Neuronal stem cell (in vitro differentiated cells): ENCODE data around the gene TTC32.

Source experiments
- DNase-seq: peaks from one replicate; pipeline ENCODE4 v3.0.0-alpha.2; 2013; ENCODE audit warnings: low spot score
- H2AFZ ChIP-seq: one replicate; pipeline ENCODE4 v1.6.1; 2013; ENCODE audit warnings: mild to moderate bottlenecking, low read length, inconsistent platforms
- H2AK5ac ChIP-seq: 2 replicates; pipeline ENCODE4 v1.6.1; 2013; ENCODE audit warnings: low read depth, mild to moderate bottlenecking, inconsistent platforms, low read length, moderate library complexity, mixed read lengths
- H2BK120ac ChIP-seq: 2 replicates; pipeline ENCODE4 v1.6.1; 2013; ENCODE audit warnings: low read depth, mild to moderate bottlenecking, inconsistent platforms, low read length, moderate library complexity, mixed read lengths
- H2BK12ac ChIP-seq: one replicate; pipeline ENCODE4 v1.6.1; 2013; ENCODE audit warnings: low read length, inconsistent platforms
- H2BK15ac ChIP-seq: 2 replicates; pipeline ENCODE4 v1.6.1; 2013; ENCODE audit warnings: mild to moderate bottlenecking, low read length, inconsistent platforms, mixed read lengths
- H2BK5ac ChIP-seq: one replicate; pipeline ENCODE4 v1.6.1; 2013; ENCODE audit warnings: inconsistent platforms, mild to moderate bottlenecking, low read length, moderate library complexity
- H3K14ac ChIP-seq: one replicate; pipeline ENCODE4 v1.6.1; 2013; ENCODE audit warnings: low read length, inconsistent platforms
- H3K18ac ChIP-seq: 2 replicates; pipeline ENCODE4 v1.6.1; 2013; ENCODE audit warnings: low read length, inconsistent platforms
- H3K23ac ChIP-seq: 2 replicates; pipeline ENCODE4 v1.6.1; 2013; ENCODE audit warnings: low read depth, mild to moderate bottlenecking, mixed read lengths, low read length, inconsistent platforms; ENCODE audit not compliant: poor library complexity
- H3K27ac ChIP-seq: replicated peaks from 3 replicates; pipeline ENCODE4 v1.5.1; 2013; ENCODE audit warnings: low read length, inconsistent platforms
- H3K27me3 ChIP-seq, 3 experiments: 2 replicates each; pipeline ENCODE4 v1.6.1; 2013; ENCODE audit warnings: low read length in 3 of 3, mild to moderate bottlenecking in 2 of 3, inconsistent platforms in 1 of 3, low read depth in 1 of 3, mixed read lengths in 1 of 3, moderate library complexity in 1 of 3; ENCODE audit not compliant: control insufficient read depth in 3 of 3, insufficient read depth in 3 of 3
- H3K36me3 ChIP-seq, 2 donors: replicated peaks in 1 of 2; 2 replicates each; pipeline ENCODE4 v1.6.1; 2013; ENCODE audit warnings: low read length in 2 of 2; ENCODE audit not compliant: control insufficient read depth in 2 of 2, insufficient read depth in 2 of 2
- H3K4ac ChIP-seq: 2 replicates; pipeline ENCODE4 v1.6.1; 2013; ENCODE audit warnings: inconsistent platforms, mild to moderate bottlenecking, low read length, moderate library complexity
- H3K4me1 ChIP-seq, 2 donors: 1 replicate in 1 of 2; 2 replicates in 1 of 2; pipeline ENCODE4 v1.6.1; 2013; ENCODE audit warnings: low read length in 2 of 2, low read depth in 1 of 2; ENCODE audit not compliant: control insufficient read depth in 2 of 2, insufficient read depth in 1 of 2
- H3K4me2 ChIP-seq: one replicate; pipeline ENCODE4 v1.6.1; 2013; ENCODE audit warnings: mild to moderate bottlenecking, low read length, inconsistent platforms; ENCODE audit not compliant: insufficient read depth, poor library complexity, severe bottlenecking
- H3K4me3 ChIP-seq, 2 donors: 2 replicates each; pipeline ENCODE4 v1.5.1; 2013; ENCODE audit warnings: low read length in 2 of 2, mild to moderate bottlenecking in 2 of 2, inconsistent platforms in 1 of 2, moderate library complexity in 1 of 2
- H3K79me1 ChIP-seq: one replicate; pipeline ENCODE4 v1.6.1; 2013; ENCODE audit warnings: low read depth, mild to moderate bottlenecking, inconsistent platforms, low read length, moderate library complexity
- H3K9ac ChIP-seq: one replicate; pipeline ENCODE4 v1.6.1; 2013; ENCODE audit warnings: mild to moderate bottlenecking, low read depth, low read length, inconsistent platforms; ENCODE audit not compliant: poor library complexity
- H3K9me3 ChIP-seq, 2 donors: replicated peaks in 1 of 2; 2 replicates each; pipeline versions ENCODE3 to v1.6.1; 2013; ENCODE audit warnings: low read length in 2 of 2, mild to moderate bottlenecking in 2 of 2, inconsistent platforms in 1 of 2, low read depth in 1 of 2, mixed read lengths in 1 of 2, moderate library complexity in 1 of 2; ENCODE audit not compliant: control insufficient read depth in 2 of 2, insufficient read depth in 1 of 2
- H4K8ac ChIP-seq: one replicate; pipeline ENCODE4 v1.6.1; 2013; ENCODE audit warnings: low read depth, mild to moderate bottlenecking, inconsistent platforms, low read length, moderate library complexity
- H4K91ac ChIP-seq: one replicate; pipeline ENCODE4 v1.6.1; 2013; ENCODE audit warnings: low read length, low read depth, mild to moderate bottlenecking, inconsistent platforms; ENCODE audit not compliant: poor library complexity
- WGBS, 2 donors: extraction: QIAGEN DNeasy Blood & Tissue Kit; methylation state at CpG; one replicate each; pipeline ENCODE4 v1.1.7; 2013; ENCODE audit warnings: missing lambda C conversion rate in 2 of 2, mixed read lengths in 1 of 2; ENCODE audit not compliant: insufficient read length in 2 of 2, insufficient replicate concordance in 1 of 2; ENCODE audit errors: extremely low coverage in 2 of 2; 5-methylcytosine and 5-hydroxymethylcytosine counted together

Gene TTC32

DNA sequence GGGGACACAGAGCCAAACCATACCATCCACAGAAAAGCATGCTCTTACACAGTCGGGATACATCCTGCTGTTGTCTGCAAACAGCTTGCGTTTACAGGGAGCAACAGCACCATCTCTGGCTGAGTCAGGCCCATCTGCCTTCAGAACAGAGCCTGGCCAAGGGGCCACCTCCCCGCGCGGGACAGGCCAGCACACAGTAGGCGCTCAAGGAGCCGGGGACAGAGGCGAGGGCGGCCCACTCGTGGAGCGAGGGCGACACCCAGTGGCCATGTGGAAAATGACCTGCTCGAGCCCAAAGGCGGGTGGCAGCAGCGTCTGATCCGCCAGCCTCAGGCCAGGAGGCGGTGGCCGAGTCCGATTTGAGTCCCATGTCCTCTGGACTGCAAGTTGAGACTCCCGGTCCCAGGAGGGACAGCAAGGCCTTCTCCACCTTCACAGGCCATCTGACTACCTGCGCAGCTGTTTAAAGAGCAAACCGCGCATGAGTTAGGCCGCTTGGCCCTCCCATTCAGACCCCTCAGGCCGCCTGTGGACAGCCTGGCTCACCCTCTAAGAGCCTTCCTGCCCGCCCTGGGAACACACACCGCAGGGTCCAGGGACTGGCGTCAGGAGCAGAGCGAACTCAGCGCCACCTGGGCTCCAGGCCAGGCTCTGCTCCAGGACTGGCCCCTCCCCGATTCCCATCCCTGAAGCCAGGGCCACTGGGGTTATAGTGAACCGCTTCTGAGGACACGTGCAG is 38.3 kb downstream of the TTC32 start:
- peak overlapping the region; percentile 87 for H2AFZ ChIP-seq
- no peak overlapping the region for H3K23ac ChIP-seq
- peak overlapping the region in 1 of 2 donors; percentile 69 for H3K4me3 ChIP-seq
- no peak overlapping the region for H3K4ac ChIP-seq
- H3K36me3 ChIP-seq, result no peaks in the 10 kb centered on the region
- no peak overlapping the region for H4K91ac ChIP-seq
- peak overlapping the region; percentile 58 for H3K4me2 ChIP-seq
- H4K8ac ChIP-seq, result no peak overlapping the region
- H2AK5ac ChIP-seq, result no peak overlapping the region
- peak; percentile 78 for DNase-seq
- no peak overlapping the region for H2BK12ac ChIP-seq
- H2BK120ac ChIP-seq, result no peak overlapping the region
- no peaks in the 10 kb centered on the region for H3K9me3 ChIP-seq
- H3K27me3 ChIP-seq, result peaks cover 0 to 59% (median 2%) of the 10 kb centered on the region in 3 experiments
- H3K27ac ChIP-seq, result no peak overlapping the region
- WGBS, 2 donors, result no CpG with 5 or more reads among the region's 33 CpGs
- H3K14ac ChIP-seq, result no peak overlapping the region
- H3K4me1 ChIP-seq, result peaks cover 1 to 2% of the 10 kb centered on the region in 2 donors
- H2BK5ac ChIP-seq, result no peak overlapping the region
- no peak overlapping the region for H3K9ac ChIP-seq
- H2BK15ac ChIP-seq, result no peak overlapping the region
- peak overlapping the region; percentile 82 for H3K18ac ChIP-seq
- H3K79me1 ChIP-seq, result no peaks in the 10 kb centered on the region

DNA sequence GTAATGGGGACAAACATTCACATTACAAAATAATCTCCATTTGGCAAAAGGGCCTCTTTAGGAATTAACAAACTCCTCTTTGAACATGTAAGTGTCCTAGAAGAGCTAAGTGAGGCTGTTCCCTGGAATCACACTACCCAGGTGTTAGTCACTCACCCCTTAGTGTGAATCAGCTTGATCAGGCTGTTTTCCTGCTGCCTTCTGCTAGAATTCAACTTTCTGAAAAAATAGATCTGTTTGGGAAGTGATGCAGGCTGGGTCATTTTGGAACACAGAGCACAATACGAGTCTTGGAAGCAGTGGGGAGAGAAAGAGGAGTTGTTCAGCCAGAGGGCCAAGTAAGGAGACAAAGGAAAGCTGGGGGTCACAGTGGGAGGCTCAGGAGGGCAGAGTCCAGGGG is 40.0 kb downstream of the TTC32 start:
- H3K36me3 ChIP-seq, result no peaks in the 10 kb centered on the region
- H2BK12ac ChIP-seq, result no peak overlapping the region
- no peak overlapping the region for H3K4ac ChIP-seq
- no peak overlapping the region for H2AK5ac ChIP-seq
- H3K4me3 ChIP-seq, result no peak overlapping the region
- H3K18ac ChIP-seq, result no peak overlapping the region
- no peaks in the 10 kb centered on the region for H3K9me3 ChIP-seq
- peaks cover 1 to 2% of the 10 kb centered on the region in 2 donors for H3K4me1 ChIP-seq
- no peak overlapping the region for H2AFZ ChIP-seq
- no peak overlapping the region for H3K23ac ChIP-seq
- H3K9ac ChIP-seq, result no peak overlapping the region
- no peak overlapping the region for H4K91ac ChIP-seq
- H2BK120ac ChIP-seq, result no peak overlapping the region
- no peak overlapping the region for H2BK15ac ChIP-seq
- H2BK5ac ChIP-seq, result no peak overlapping the region
- H3K4me2 ChIP-seq, result no peak overlapping the region
- no CpG with 5 or more reads among the region's 1 CpG for WGBS, 2 donors
- peaks cover 0 to 54% (median 0%) of the 10 kb centered on the region in 3 experiments for H3K27me3 ChIP-seq
- H4K8ac ChIP-seq, result no peak overlapping the region
- DNase-seq, result no peak
- peaks cover 3% of the 10 kb centered on the region for H3K79me1 ChIP-seq
- no peak overlapping the region for H3K27ac ChIP-seq
- H3K14ac ChIP-seq, result no peak overlapping the region

DNA sequence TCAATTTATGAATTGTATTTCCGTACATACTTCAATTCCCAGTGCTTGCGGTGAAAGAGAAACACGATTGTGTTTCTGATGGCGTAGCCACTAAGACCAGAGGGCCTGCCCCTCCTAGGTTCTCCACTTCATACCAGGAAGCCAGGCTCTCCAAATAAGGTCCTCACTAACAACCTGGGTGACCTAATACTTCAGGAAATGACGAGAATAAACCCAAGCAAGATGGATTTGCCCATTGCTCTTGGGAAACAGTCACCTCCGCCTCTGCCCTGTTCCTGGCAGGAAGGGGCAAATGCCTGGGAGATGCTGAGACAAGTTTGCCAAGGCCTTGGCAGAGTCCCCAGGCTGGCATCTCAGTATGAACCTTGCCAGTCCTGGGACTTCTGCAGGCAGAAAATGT is 41.8 kb downstream of the TTC32 start:
- no peak overlapping the region for H3K9ac ChIP-seq
- no CpG with 5 or more reads among the region's 6 CpGs for WGBS, 2 donors

DNA sequence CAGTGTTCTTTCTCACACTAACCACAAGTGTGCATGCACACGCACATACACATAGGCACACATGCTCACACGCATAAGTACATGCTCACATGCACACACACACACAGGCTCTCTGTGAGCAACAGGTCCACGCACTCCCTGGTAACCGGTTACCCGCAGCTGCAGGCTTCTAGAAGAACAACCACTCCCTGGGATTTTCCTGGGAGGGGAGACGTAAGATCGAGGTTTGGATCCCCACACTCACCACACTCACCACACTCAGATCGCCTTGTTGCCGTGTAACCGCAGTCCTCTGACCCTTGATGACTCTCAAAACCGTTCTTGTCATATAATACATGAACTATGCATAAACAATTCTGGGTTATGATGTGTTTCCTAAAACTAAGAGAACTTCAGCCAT is 42.2 kb downstream of the TTC32 start:
- Histone ChIP-seq H3K36me3 (no peaks in the 10 kb centered on the region), H3K4ac (no peak overlapping the region), H4K91ac (no peak overlapping the region), H2BK5ac (no peak overlapping the region), H4K8ac (no peak overlapping the region), H3K79me1 (peaks cover 3% of the 10 kb centered on the region), H2BK15ac (no peak overlapping the region), H2AK5ac (no peak overlapping the region), H3K9me3 (no peaks in the 10 kb centered on the region), H2AFZ (no peak overlapping the region), H2BK12ac (no peak overlapping the region), H3K4me1 (peaks cover 1 to 2% of the 10 kb centered on the region in 2 donors), H3K23ac (no peak overlapping the region), H3K4me3 (no peak overlapping the region), H3K27ac (no peak overlapping the region), H2BK120ac (no peak overlapping the region), H3K27me3 (peaks cover 0 to 56% (median 0%) of the 10 kb centered on the region in 3 experiments), H3K18ac (no peak overlapping the region), H3K4me2 (no peak overlapping the region), H3K14ac (no peak overlapping the region), H3K9ac (no peak overlapping the region)
- WGBS, 2 donors, result no CpG with 5 or more reads among the region's 11 CpGs
- no peak for DNase-seq

More for the DNA sequence above, 41.8 kb downstream of the TTC32 start:
- no peak overlapping the region for H3K14ac ChIP-seq
- H2AFZ ChIP-seq, result no peak overlapping the region
- H3K9me3 ChIP-seq, result no peaks in the 10 kb centered on the region
- no peak overlapping the region for H3K4me2 ChIP-seq
- no peak overlapping the region for H2BK12ac ChIP-seq
- H3K18ac ChIP-seq, result peak overlapping the region; percentile 55
- no peak overlapping the region for H4K8ac ChIP-seq
- no peak overlapping the region for H2AK5ac ChIP-seq
- no peak overlapping the region for H2BK15ac ChIP-seq
- no peak overlapping the region for H3K27ac ChIP-seq
- H3K27me3 ChIP-seq, result peaks cover 0 to 58% (median 0%) of the 10 kb centered on the region in 3 experiments
- H3K23ac ChIP-seq, result no peak overlapping the region
- no peak overlapping the region for H4K91ac ChIP-seq
- DNase-seq, result no peak
- no peak overlapping the region for H3K4me3 ChIP-seq
- H2BK120ac ChIP-seq, result no peak overlapping the region
- no peaks in the 10 kb centered on the region for H3K36me3 ChIP-seq
- H3K79me1 ChIP-seq, result peaks cover 3% of the 10 kb centered on the region
- H2BK5ac ChIP-seq, result no peak overlapping the region
- H3K4ac ChIP-seq, result no peak overlapping the region
- H3K4me1 ChIP-seq, result peaks cover 1 to 2% of the 10 kb centered on the region in 2 donors
